ENCODE results near the gene B4GALNT2. TPM values are rescaled to one million over a fixed set of nuclear protein-coding genes. Genes with fewer than 3 reads are reported as not detected.

The B4GALNT2 gene
- total and polyA plus RNA-seq, 2 of the 8 experiments (the other 6 are each of a cell fraction or from before 2014, with no cell fraction given) = not detected

- TF ChIP-seq TEAD4 (IDR thresholded peaks at IDR 0.05; ENCODE audit: low read depth, low read length) = no peak
- no peak for TF ChIP-seq ASH2L (IDR thresholded peaks at IDR 0.05; ENCODE audit: low read length)
- Histone ChIP-seq H3K23me2 (ENCODE audit: low read depth, low read length) (no peaks in the 10 kb centered on the region), H3K4me3 (ENCODE audit: extremely low read depth in 1 of 4, insufficient read depth in 2 of 4, low read depth in 3 of 4, low read length in 4 of 4) (no peak overlapping the region), H4K8ac (ENCODE audit: extremely low read depth, insufficient read depth, low read length) (peak overlapping the region; percentile 28; the same call in 1 of the 2 replicates), H3K79me2 (ENCODE audit: control insufficient read depth in 1 of 2, insufficient read depth in 2 of 2, low read length in 2 of 2) (no peaks in the 10 kb centered on the region), H2BK5ac (ENCODE audit: low read depth, low read length) (no peak overlapping the region), H3K4ac (replicated peaks; ENCODE audit: insufficient read length, low read depth, low read length) (no peak overlapping the region), H2BK12ac (ENCODE audit: low read depth, low read length) (no peak overlapping the region), H2BK20ac (ENCODE audit: low read length) (no peak overlapping the region), H3K27me3 (replicated peaks in 1 of 4; ENCODE audit: control insufficient read depth in 3 of 4, extremely low read depth in 1 of 4, insufficient read depth in 3 of 4, low read length in 3 of 4) (no peaks in the 10 kb centered on the region), H3K9me3 (ENCODE audit: insufficient read depth in 2 of 2, low read depth in 1 of 2, low read length in 1 of 2) (no peaks in the 10 kb centered on the region), H3K23ac (ENCODE audit: insufficient read length) (no peak overlapping the region), H4K91ac (replicated peaks; ENCODE audit: insufficient read length, low read length) (no peak overlapping the region), H4K5ac (ENCODE audit: insufficient read length, low read depth, low read length) (no peak overlapping the region), H4K20me1 (replicated peaks in 1 of 2; ENCODE audit: control insufficient read depth in 1 of 2, insufficient read depth in 2 of 2, low read length in 2 of 2) (no peaks in the 10 kb centered on the region), H3K18ac (ENCODE audit: extremely low read depth, low read length) (no peak overlapping the region), H3K27ac (ENCODE audit: low read depth, low read length) (no peak overlapping the region), H3K4me1 (replicated peaks in 1 of 4; ENCODE audit: control insufficient read depth in 3 of 4, insufficient read depth in 4 of 4, low read length in 3 of 4) (peaks cover 0 to 9% (median 4%) of the 10 kb centered on the region in 4 experiments; a peak in 4 of 7 replicates), H3K79me1 (ENCODE audit: low read depth, low read length) (no peaks in the 10 kb centered on the region), H2AK5ac (ENCODE audit: low read depth, low read length) (no peak overlapping the region), H3K4me2 (ENCODE audit: insufficient read depth in 1 of 2, low read depth in 2 of 2, low read length in 2 of 2) (no peak overlapping the region), H3K14ac (ENCODE audit: insufficient read length) (no peak overlapping the region), H3K36me3 (ENCODE audit: control insufficient read depth in 2 of 4, insufficient read depth in 4 of 4, low read length in 3 of 4) (no peaks in the 10 kb centered on the region), H3K9ac (replicated peaks in 1 of 4; ENCODE audit: extremely low read depth in 1 of 4, low read depth in 3 of 4, low read length in 3 of 4) (no peak overlapping the region), H2AFZ (ENCODE audit: low read length) (no peak overlapping the region), H2BK120ac (replicated peaks; ENCODE audit: low read depth, low read length) (no peak overlapping the region), H3K56ac (replicated peaks; ENCODE audit: insufficient read length, low read depth, low read length) (no peak overlapping the region), H2BK15ac (ENCODE audit: low read length) (no peak overlapping the region)
- WGBS, 2 experiments (ENCODE audit: extremely low coverage in 1 of 2, insufficient coverage in 1 of 2, insufficient read length in 1 of 2, insufficient replicate concordance in 2 of 2, low coverage in 1 of 2, low lambda C conversion rate in 2 of 2, missing lambda C conversion rate in 1 of 2) = 86% methylated on average over 13 of the region's 13 CpGs; no CpG with 5 or more reads in 1 of the 2 experiments
- DNase-seq (ENCODE audit: low read depth in 1 of 2, low spot score in 2 of 2) (no peak), FAIRE-seq (no peak)
- POLR2A ChIA-PET (ENCODE audit: partially characterized antibody) = no interaction called here
- CTCF ChIA-PET (ENCODE audit: partially characterized antibody) = interaction anchor here (1.2 to 6.0 kb wide), 4 partner anchors 10 to 262 kb away, joined by 3 to 42 read pairs (median 3); no protein-coding TSS in a partner anchor
These were observed 83.9 kb downstream of the B4GALNT2 start for GRCh38 chr17:49216482-49216881.
